Ishikawa (cell line): ENCODE results near the gene SELENOI.

ENCODE experiments used
- CEBPB ChIP-seq: IDR thresholded peaks from 2 replicates; pipeline ENCODE4 v1.6.1; 2012
- CREB1 ChIP-seq: IDR thresholded peaks from 2 replicates; pipeline ENCODE4 v1.6.1; 2012; ENCODE audit warnings: low read depth
- EGR1 ChIP-seq: IDR thresholded peaks from 2 replicates; pipeline ENCODE4 v1.6.1; 2012
- EP300 ChIP-seq: IDR thresholded peaks from 2 replicates; pipeline ENCODE4 v1.6.1; 2012; ENCODE audit warnings: borderline replicate concordance
- FOXM1 ChIP-seq: IDR thresholded peaks from 2 replicates; pipeline ENCODE4 v1.6.1; 2012; ENCODE audit warnings: low read depth, borderline replicate concordance
- MAX ChIP-seq: IDR thresholded peaks from 2 replicates; pipeline ENCODE4 v1.6.1; 2012
- NFIC ChIP-seq: IDR thresholded peaks from 2 replicates; pipeline ENCODE4 v1.6.1; 2012
- RAD21 ChIP-seq: IDR thresholded peaks from 2 replicates; pipeline ENCODE4 v1.6.1; 2012; ENCODE audit warnings: low read depth
- TAF1 ChIP-seq: IDR thresholded peaks from 2 replicates; pipeline ENCODE4 v1.6.1; 2012; ENCODE audit warnings: low read depth, mild to moderate bottlenecking
- TCF12 ChIP-seq: IDR thresholded peaks from 2 replicates; pipeline ENCODE4 v1.6.1; 2012; ENCODE audit warnings: low read depth
- TEAD4 ChIP-seq: IDR thresholded peaks from 2 replicates; pipeline ENCODE4 v1.6.1; 2012
- USF1 ChIP-seq: IDR thresholded peaks from 2 replicates; pipeline ENCODE4 v1.6.1; 2012
- YY1 ChIP-seq: IDR thresholded peaks from 2 replicates; pipeline ENCODE4 v1.6.1; 2012; ENCODE audit warnings: low read depth
- ZBTB7A ChIP-seq: IDR thresholded peaks from 2 replicates; pipeline ENCODE4 v1.6.1; 2012; ENCODE audit warnings: low read depth
- TF ChIP-seq, protein P1 (sequence below): IDR thresholded peaks from 2 replicates; pipeline ENCODE4 v1.6.1; 2012; ENCODE audit warnings: low read depth, mild to moderate bottlenecking

SELENOI gene

DNA sequence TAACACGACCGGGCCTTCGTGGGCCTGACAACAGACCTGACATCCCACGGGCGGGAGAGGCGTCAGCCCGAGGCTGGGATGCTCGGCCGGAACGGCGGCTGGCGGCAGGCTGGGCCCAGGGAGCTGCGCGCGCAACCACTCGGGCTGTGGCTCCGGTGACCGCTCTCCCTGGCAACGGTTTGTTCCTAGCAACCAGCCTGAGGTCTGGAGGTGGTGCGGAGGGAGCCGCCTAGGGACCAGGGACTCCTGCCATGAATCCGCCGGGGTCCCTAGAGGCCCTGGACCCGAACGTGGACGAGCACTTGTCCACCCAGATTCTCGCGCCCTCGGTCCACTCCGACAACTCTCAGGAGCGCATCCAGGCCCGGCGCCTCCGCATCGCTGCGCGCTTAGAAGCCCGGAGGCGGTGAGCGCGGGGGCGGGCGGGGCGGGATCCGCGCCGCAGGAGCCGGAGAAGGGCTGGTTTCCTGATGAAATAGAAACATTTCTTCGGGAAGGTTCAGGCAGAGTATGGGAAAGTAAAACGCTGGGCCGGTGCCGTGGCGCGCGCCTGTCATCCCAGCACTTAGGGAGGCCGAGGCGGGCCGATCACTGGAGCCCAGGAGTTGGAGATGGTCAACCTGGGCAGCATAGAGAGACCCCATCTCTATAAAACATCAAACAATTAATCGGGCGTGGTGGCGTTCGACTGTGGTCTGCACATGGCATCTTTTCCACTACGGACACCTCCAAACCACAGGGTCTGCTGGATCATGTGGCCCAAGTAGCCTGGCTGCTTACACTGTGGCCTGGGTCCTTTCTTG is 56.0 kb downstream of the SELENOI start, which contains the start of gene DRC1:
DRC1 (plus strand) TSS at position 182 of the 803 bp plus-strand sequence; CDS start at position 252, 70 bp downstream.
- TF ChIP-seq EP300 = no peak
- peak; percentile 41; the same call in 1 of the 2 replicates for TF ChIP-seq MAX
- TF ChIP-seq EGR1 = peak; percentile 75

DNA sequence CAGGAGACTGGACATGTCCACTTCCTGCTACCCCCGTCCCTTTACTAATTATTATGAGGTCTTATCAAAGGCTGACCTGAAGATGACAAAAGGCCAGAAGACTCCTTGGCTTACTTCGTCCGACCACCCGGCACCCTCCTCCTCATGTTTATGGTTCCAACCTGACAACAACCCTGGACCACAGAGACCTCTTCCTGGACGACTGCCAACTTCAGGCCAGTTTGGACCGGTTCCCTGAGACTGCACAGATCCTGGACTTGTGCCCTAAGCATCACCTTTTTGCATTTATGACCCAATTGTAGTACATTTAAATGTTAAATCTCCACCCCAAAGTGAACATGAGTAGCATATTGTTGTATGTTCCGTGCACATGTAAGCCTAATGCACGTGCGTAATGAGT is 61.6 kb downstream of the SELENOI start:
- 0 out of 2 replicates have a peak, but pooled peaks have one; percentile 18 for TF ChIP-seq NFIC
- no peak for TF ChIP-seq MAX

DNA sequence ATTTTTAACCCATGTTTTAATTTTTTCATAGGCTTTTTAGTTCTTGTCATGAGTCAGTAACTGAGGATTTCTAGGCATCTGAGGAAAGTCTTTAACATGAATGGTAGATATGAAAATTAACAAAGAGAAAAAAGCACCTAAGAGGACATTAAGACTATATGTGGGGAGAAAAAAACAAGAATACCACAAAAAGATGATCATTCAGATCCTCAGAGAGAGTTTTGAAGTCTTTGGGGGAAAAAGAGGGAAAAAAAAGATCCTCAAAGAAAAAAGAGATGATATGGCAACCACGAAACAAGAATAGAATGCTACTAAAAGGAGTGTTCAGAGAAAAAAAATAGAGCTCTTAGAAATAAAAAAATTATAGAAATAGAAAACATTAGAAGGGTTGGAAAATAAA is 63.8 kb downstream of the SELENOI start:
- no peak for TF ChIP-seq FOXM1
- TF ChIP-seq TCF12 = no peak
- TF ChIP-seq NFIC = no peak
- TF ChIP-seq CEBPB = no peak
- no peak for TF ChIP-seq CREB1
- no peak for TF ChIP-seq TEAD4
- TF ChIP-seq MAX = no peak
- no peak for TF ChIP-seq ZBTB7A

DNA sequence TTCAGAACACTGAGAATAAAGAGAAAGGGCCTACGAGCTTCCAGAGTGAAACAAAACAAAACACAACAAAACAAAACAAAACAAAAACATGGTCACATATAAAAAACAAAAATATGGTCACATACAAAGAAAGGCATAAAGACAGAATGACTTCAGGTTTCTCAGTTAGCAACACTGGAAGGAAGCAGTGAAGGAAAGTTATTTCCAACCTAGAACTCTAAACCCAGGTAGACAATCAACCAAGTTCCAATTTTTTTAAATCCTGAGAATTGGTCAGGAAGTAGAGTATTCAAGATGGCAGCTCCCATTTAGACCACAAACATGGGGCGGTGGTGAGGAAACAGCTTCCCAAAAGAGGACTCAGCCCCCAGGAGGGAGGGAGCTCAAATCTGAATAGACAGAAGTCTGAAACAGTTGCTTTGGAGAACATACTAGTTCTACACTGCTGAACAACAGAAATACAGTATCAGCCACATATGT is 64.9 kb downstream of the SELENOI start:
- no peak for TF ChIP-seq TCF12
- TF ChIP-seq, protein P1, sequence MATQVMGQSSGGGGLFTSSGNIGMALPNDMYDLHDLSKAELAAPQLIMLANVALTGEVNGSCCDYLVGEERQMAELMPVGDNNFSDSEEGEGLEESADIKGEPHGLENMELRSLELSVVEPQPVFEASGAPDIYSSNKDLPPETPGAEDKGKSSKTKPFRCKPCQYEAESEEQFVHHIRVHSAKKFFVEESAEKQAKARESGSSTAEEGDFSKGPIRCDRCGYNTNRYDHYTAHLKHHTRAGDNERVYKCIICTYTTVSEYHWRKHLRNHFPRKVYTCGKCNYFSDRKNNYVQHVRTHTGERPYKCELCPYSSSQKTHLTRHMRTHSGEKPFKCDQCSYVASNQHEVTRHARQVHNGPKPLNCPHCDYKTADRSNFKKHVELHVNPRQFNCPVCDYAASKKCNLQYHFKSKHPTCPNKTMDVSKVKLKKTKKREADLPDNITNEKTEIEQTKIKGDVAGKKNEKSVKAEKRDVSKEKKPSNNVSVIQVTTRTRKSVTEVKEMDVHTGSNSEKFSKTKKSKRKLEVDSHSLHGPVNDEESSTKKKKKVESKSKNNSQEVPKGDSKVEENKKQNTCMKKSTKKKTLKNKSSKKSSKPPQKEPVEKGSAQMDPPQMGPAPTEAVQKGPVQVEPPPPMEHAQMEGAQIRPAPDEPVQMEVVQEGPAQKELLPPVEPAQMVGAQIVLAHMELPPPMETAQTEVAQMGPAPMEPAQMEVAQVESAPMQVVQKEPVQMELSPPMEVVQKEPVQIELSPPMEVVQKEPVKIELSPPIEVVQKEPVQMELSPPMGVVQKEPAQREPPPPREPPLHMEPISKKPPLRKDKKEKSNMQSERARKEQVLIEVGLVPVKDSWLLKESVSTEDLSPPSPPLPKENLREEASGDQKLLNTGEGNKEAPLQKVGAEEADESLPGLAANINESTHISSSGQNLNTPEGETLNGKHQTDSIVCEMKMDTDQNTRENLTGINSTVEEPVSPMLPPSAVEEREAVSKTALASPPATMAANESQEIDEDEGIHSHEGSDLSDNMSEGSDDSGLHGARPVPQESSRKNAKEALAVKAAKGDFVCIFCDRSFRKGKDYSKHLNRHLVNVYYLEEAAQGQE = no peak

DNA sequence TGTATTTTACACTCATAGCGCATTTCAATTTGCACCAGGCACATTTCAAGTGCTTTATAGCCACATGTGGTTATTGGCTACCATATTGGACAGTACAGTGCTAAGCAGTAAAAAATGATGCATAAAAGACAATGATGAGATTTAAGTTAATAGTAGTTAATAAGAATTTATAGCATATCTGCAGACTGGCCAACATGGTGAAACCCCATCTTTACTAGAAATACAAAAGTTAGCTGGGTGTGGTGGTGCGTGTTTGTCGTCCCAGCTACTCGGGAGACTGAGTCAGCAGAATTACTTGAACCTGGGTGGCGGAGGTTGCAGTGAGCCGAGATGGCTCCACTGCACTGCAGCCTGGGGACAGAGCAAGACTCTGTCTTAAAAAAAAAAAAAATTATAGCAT is 65.5 kb downstream of the SELENOI start:
- TF ChIP-seq MAX = no peak
- TF ChIP-seq TAF1 = no peak
- TF ChIP-seq TCF12 = no peak
- no peak for TF ChIP-seq CREB1
- TF ChIP-seq, protein P1 = no peak
- no peak for TF ChIP-seq TEAD4
- TF ChIP-seq ZBTB7A = no peak
- TF ChIP-seq EP300 = no peak
- no peak for TF ChIP-seq RAD21
- no peak for TF ChIP-seq YY1
- TF ChIP-seq CEBPB = no peak
- TF ChIP-seq USF1 = no peak
- TF ChIP-seq NFIC = no peak

- no peak for TF ChIP-seq TEAD4
- no peak for TF ChIP-seq EP300
- TF ChIP-seq NFIC = no peak
- no peak for TF ChIP-seq MAX
- TF ChIP-seq CEBPB = no peak
- TF ChIP-seq TCF12 = no peak
- TF ChIP-seq, protein P1 = no peak
- TF ChIP-seq FOXM1 = no peak
- TF ChIP-seq CREB1 = no peak
- no peak for TF ChIP-seq ZBTB7A
- no peak for TF ChIP-seq YY1
- TF ChIP-seq TAF1 = no peak
These were observed 66.2 kb downstream of the SELENOI start for GRCh38 chr2:26412091-26412673.
